Mesothelial cell of epicardium (in vitro differentiated cells): ENCODE measurements around the gene CREB3L1. TPM values are rescaled to one million over a fixed set of nuclear protein-coding genes. Genes with fewer than 3 reads are reported as not detected.

ENCODE experiments used
- DNase-seq, 2 experiments: peaks; one replicate each; pipeline ENCODE4 v3.0.0; 2021; ENCODE audit warnings: low spot score in 2 of 2; ENCODE audit not compliant: unreplicated experiment in 2 of 2
- H3K27ac Mint-ChIP-seq: 2 replicates; pipeline ENCODE4 v1.8.0; 2021; ENCODE audit warnings: mixed read lengths
- H3K27me3 Mint-ChIP-seq: 2 replicates; pipeline ENCODE4 v1.8.0; 2021; ENCODE audit warnings: low read depth, mixed read lengths
- H3K36me3 Mint-ChIP-seq: 2 replicates; pipeline ENCODE4 v1.8.0; 2021; ENCODE audit warnings: mixed read lengths
- H3K4me1 Mint-ChIP-seq: 2 replicates; pipeline ENCODE4 v1.8.0; 2021; ENCODE audit warnings: mixed read lengths
- H3K4me3 Mint-ChIP-seq: 2 replicates; pipeline ENCODE4 v1.8.0; 2021; ENCODE audit warnings: mild to moderate bottlenecking, moderate library complexity, mixed read lengths
- H3K9me3 Mint-ChIP-seq: 2 replicates; pipeline ENCODE4 v1.8.0; 2021; ENCODE audit warnings: mixed read lengths
- total RNA-seq: library from RNA; stranded (reverse); gene quantifications from 3 replicates; pipeline ENCODE4 v1.2.1, GENCODE V29; 2021
- TF ChIP-seq, protein P1 (sequence below): fragments of 200-600 bp; sonication (generic); IDR thresholded peaks from one replicate; pipeline ENCODE4 v1.5.0; 2021; ENCODE audit warnings: antibody characterized with exemption; ENCODE audit not compliant: unreplicated experiment

Gene CREB3L1
- total RNA-seq, 1 donor from 2014 or later, result 34.5 TPM

DNA sequence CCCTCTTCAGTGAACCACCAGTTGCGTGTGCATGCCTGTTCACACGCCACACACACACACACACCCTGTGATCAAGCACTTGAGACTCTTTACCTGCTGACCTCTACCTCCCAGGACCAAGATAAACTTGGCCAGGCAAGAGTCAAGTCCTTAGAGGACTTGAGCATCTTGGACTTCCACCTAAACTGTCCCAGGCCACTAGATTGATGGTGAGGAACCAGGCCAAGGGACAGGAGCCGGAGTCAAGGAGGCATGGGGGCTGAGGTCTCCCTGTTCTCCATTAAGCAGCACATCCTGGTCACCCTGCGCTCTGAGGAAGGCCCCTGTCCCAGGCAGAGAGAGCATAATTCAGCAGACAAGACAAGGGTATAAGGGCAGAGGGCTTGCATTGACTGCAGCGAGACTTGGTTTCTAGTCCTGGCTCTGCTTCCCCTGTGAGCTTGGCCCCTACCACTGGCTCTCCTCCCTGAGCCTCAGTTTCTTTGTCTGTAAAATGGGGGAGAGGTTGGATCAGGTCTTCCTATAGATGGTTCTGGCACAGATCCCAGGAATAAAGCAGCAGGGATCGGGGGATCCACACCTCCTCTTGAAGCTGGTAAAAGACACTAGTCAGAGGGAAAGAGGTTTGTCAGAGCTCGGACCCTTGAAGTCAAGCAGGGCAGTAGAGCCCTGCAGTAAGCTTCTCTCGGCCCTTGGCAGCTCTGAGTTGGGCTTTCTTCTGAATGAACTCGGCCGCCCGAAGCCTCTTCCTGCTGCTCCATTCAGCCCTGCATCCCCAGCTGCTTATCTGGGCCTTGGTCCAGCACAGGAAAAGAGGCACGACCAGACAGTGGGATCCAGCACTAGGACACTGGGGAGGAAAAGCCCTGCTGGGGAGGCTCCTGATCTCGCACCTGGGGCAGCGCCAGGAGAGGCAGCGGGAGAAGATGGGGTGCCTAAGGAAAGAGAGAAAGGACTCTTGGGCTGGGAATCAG is 2.0 kb downstream of the CREB3L1 start:
- H3K36me3 Mint-ChIP-seq, result no peaks in the 10 kb centered on the region
- H3K9me3 Mint-ChIP-seq, result no peaks in the 10 kb centered on the region
- peaks cover 22% of the 10 kb centered on the region for H3K27me3 Mint-ChIP-seq
- TF ChIP-seq, protein P1, sequence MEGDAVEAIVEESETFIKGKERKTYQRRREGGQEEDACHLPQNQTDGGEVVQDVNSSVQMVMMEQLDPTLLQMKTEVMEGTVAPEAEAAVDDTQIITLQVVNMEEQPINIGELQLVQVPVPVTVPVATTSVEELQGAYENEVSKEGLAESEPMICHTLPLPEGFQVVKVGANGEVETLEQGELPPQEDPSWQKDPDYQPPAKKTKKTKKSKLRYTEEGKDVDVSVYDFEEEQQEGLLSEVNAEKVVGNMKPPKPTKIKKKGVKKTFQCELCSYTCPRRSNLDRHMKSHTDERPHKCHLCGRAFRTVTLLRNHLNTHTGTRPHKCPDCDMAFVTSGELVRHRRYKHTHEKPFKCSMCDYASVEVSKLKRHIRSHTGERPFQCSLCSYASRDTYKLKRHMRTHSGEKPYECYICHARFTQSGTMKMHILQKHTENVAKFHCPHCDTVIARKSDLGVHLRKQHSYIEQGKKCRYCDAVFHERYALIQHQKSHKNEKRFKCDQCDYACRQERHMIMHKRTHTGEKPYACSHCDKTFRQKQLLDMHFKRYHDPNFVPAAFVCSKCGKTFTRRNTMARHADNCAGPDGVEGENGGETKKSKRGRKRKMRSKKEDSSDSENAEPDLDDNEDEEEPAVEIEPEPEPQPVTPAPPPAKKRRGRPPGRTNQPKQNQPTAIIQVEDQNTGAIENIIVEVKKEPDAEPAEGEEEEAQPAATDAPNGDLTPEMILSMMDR, result no peak
- peak overlapping the region; percentile 70 for H3K4me3 Mint-ChIP-seq
- peak overlapping the region; percentile 79 for H3K27ac Mint-ChIP-seq
- H3K4me1 Mint-ChIP-seq, result peaks cover 44% of the 10 kb centered on the region
- DNase-seq, result no peak

DNA sequence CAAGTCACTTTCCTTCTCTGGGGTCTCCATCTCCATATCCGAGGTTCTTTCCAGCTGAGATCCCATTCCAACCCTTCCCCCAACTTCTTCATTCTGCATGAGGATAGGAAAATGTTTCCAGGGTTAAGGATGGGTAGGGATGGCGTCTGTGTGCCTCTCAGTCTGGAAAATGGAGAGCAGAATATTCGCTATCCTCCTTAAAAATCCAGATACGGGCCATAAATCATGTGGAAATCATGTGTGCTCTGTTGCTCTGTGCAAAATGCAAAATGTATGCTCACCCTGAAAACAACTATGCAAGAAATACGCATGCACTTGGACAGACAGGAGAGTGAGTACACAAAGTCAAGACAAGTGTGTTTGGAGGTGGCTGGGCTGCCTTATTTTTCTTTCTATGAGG is 3.2 kb downstream of the CREB3L1 start:
- H3K36me3 Mint-ChIP-seq, result no peaks in the 10 kb centered on the region
- peak overlapping the region; percentile 53 for H3K4me3 Mint-ChIP-seq
- DNase-seq, result no peak
- TF ChIP-seq, protein P1, result no peak
- peak overlapping the region; percentile 69 for H3K27ac Mint-ChIP-seq
- no peaks in the 10 kb centered on the region for H3K9me3 Mint-ChIP-seq
- H3K27me3 Mint-ChIP-seq, result peaks cover 22% of the 10 kb centered on the region
- peaks cover 48% of the 10 kb centered on the region for H3K4me1 Mint-ChIP-seq

DNA sequence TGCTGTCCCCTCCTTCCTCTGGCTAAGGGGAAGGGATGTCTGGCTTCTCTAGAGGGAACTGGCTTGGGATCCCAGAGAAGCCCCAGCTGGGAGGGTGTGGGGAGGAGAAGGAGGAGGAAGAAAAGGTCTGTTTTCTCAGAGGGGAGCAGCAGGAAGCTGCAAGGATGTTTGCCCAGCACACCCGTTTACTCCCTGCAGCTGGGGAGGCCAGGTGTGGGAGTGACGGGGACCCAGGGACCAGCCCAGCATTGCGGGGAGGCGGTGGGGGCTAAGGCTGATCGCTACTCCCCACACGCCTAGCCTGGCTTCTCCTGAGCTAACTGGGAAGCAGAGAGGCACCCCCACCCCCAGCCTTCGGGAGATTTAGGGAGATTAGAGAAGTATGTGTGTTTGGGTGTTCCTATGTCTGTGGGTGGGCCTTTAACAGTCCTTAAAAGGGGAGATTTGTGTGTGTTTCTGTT is 3.9 kb downstream of the CREB3L1 start:
- TF ChIP-seq, protein P1, result no peak
- H3K36me3 Mint-ChIP-seq, result no peaks in the 10 kb centered on the region
- peak overlapping the region; percentile 53 for H3K4me3 Mint-ChIP-seq
- peaks cover 41% of the 10 kb centered on the region for H3K4me1 Mint-ChIP-seq
- peak overlapping the region; percentile 69 for H3K27ac Mint-ChIP-seq
- no peak for DNase-seq
- no peaks in the 10 kb centered on the region for H3K9me3 Mint-ChIP-seq
- peaks cover 22% of the 10 kb centered on the region for H3K27me3 Mint-ChIP-seq

DNA sequence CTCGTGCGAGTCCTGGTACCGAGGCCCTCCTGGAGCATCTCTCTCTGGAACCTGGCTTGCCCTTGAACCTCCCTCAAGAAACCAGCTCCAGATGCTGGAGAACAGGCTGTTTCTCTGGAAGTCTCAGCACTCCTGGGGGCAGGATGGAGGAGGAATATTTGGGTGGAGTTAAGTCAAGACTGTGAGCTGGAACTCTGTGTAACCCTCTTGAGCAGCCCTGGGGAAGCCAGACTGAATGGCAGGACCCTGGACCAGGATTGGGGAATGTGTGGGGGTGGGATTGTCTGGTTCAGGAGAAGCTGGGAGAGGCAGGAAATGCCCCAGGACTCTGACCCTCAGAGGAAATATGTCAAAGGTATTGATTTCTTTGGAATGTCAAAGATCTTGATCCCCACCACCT is 7.7 kb downstream of the CREB3L1 start:
- no peak overlapping the region for H3K4me3 Mint-ChIP-seq
- no peaks in the 10 kb centered on the region for H3K9me3 Mint-ChIP-seq
- peaks cover 8% of the 10 kb centered on the region for H3K27me3 Mint-ChIP-seq
- DNase-seq, result no peak
- TF ChIP-seq, protein P1, result no peak
- H3K27ac Mint-ChIP-seq, result peak overlapping the region; percentile 53
- no peaks in the 10 kb centered on the region for H3K36me3 Mint-ChIP-seq
- H3K4me1 Mint-ChIP-seq, result peaks cover 33% of the 10 kb centered on the region

DNA sequence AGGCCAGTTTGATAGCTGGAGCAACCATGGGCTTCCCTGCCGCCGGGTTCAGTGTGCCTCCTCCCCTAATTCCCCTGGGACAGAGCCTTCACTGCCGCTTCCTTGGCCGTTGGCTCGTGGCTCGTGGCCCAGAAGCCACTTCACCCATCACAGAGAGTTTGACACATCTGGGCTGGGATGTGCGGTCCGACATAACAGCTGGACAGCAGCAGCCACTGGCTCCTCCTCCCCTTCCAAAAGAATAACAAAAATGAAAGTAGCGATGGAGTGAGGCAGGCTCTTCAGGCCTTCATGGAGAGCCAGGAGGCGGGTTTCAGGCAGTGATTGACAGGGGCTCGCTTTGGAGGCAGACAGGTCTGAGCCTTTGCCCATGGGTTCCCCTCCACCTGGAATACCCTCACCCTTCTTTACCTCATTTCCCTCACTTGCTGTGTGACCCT is 8.2 kb downstream of the CREB3L1 start:
- Mint-ChIP-seq H3K9me3 (no peaks in the 10 kb centered on the region), H3K27ac (peak overlapping the region; percentile 9), H3K36me3 (no peaks in the 10 kb centered on the region), H3K4me3 (no peak overlapping the region), H3K4me1 (peaks cover 34% of the 10 kb centered on the region), H3K27me3 (peaks cover 5% of the 10 kb centered on the region)
- TF ChIP-seq, protein P1, result no peak
- DNase-seq, result no peak
